HFFc6 (cell line): ENCODE results near the gene JSRP1. TPM values are rescaled to one million over a fixed set of nuclear protein-coding genes. Genes with fewer than 3 reads are reported as not detected.
A peak's percentile ranks its signal among the peaks of the same experiment; 100 is the strongest.

ENCODE experiments used
- DNase-seq: peaks from one replicate; pipeline ENCODE4 v3.0.0-alpha.2; 2018
- H3K27ac Mint-ChIP-seq: 2 replicates; pipeline ENCODE4 v1.8.0; 2020; ENCODE audit warnings: mild to moderate bottlenecking, mixed read lengths
- H3K27me3 Mint-ChIP-seq: 2 replicates; pipeline ENCODE4 v1.8.0; 2021; ENCODE audit warnings: mild to moderate bottlenecking, moderate library complexity, mixed read lengths; ENCODE audit not compliant: insufficient read depth
- H3K36me3 Mint-ChIP-seq: 2 replicates; pipeline ENCODE4 v1.8.0; 2021; ENCODE audit warnings: low read depth, mixed read lengths
- H3K4me1 Mint-ChIP-seq: 2 replicates; pipeline ENCODE4 v1.8.0; 2020; ENCODE audit warnings: low read depth, mixed read lengths
- H3K4me3 Mint-ChIP-seq: 2 replicates; pipeline ENCODE4 v1.8.0; 2020; ENCODE audit warnings: mild to moderate bottlenecking, moderate library complexity, mixed read lengths
- H3K9me3 Mint-ChIP-seq: 2 replicates; pipeline ENCODE4 v1.8.0; 2020; ENCODE audit warnings: mild to moderate bottlenecking, mixed read lengths
- CTCF ChIP-seq: fragments of 200-600 bp; sonication (generic); IDR thresholded peaks from 2 replicates; pipeline ENCODE4 v1.5.0; 2021; ENCODE audit warnings: antibody characterized with exemption, mild to moderate bottlenecking
- total RNA-seq, 6 experiments: library from RNA; stranded (reverse); fragmentation: NEBNext Ultra II Directional; extraction: Animal tissue kit (Norgen Biotek cat#: 25700); gene quantifications; 2 replicates in 1 of 6; 3 replicates in 5 of 6; pipeline ENCODE4 v1.2.3, GENCODE V29; 2021

The JSRP1 gene
- total RNA-seq, 6 experiments from 2014 or later: 0.27 to 0.99 (median 0.72) TPM

DNA sequence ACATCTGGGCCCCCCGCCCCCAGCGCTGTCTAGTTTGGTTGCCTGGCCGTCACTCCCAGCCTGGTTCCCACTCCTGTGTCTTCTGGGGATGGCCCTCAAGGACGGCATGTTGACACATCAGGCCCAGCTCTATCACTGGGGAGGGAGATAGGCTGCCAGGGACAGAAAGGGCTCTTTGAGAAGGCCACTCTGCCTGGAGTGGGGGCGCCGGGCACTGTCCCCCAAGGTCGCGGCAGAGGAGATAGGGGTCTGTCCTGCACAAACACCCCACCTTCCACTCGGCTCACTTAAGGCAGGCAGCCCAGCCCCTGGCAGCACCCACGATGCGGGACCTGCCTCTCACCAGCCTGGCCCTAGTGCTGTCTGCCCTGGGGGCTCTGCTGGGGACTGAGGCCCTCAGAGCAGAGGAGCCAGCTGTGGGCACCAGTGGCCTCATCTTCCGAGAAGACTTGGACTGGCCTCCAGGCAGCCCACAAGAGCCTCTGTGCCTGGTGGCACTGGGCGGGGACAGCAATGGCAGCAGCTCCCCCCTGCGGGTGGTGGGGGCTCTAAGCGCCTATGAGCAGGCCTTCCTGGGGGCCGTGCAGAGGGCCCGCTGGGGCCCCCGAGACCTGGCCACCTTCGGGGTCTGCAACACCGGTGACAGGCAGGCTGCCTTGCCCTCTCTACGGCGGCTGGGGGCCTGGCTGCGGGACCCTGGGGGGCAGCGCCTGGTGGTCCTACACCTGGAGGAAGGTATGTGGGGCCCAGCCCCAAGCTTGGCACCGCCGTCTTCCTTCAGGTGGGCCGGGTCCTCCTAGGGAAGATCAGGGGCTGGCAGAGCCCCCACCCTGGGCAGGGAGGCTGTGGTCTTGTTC, 7.0 kb downstream of the JSRP1 start, which contains the start of gene AMH:
AMH (plus strand) TSS at position 314 of the 857 bp plus-strand sequence; CDS start at position 324, 10 bp downstream.
- Mint-ChIP-seq H3K27me3 (peaks cover 9% of the 10 kb centered on the region), H3K4me3 (no peak within 1 kb of the TSS), H3K4me1 (no peaks in the 10 kb centered on the region), H3K27ac (no peak within 1 kb of the TSS), H3K36me3 (no peaks in the 10 kb centered on the region), H3K9me3 (no peaks in the 10 kb centered on the region)
- DNase-seq: no peak
- no peak for TF ChIP-seq CTCF

DNA sequence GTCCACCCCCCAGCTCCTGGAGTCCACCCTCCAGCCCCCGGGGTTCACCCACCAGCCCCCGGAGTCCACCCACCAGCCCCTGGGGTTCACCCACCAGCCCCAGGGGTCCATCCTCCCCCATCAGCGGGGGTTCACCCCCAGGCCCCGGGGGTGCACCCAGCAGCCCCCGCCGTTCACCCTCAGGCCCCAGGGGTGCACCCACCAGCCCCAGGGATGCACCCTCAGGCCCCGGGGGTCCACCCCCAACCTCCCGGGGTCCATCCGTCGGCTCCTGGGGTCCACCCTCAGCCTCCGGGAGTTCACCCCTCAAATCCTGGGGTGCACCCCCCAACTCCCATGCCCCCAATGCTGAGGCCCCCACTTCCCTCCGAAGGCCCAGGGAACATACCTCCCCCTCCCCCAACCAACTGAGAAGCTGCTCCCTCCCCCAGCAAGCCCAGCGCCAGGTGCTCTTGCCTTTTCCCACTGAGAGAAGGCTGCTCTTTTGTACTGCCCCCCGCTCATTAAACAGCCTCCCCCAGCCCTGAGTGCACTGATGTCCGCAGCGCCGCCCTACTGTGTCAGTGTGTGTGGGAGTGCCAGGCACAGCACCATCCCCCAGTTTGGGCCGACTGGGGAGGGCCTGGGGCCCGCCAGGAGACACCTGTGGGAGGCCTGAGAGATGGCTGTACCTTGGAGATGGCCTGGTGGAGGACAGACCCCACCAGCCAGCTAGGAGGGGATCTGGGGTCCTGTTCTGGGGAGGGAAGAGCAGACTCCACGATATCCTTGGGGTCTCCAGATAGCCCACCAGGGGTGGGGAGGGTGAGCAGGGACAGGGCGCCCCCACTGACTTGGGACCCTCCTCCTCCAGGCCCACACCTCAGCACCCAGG, 7.8 kb downstream of the JSRP1 start:
- no peak overlapping the region for H3K27ac Mint-ChIP-seq
- H3K36me3 Mint-ChIP-seq: no peaks in the 10 kb centered on the region
- no peaks in the 10 kb centered on the region for H3K4me1 Mint-ChIP-seq
- H3K9me3 Mint-ChIP-seq: no peaks in the 10 kb centered on the region
- TF ChIP-seq CTCF: no peak
- H3K27me3 Mint-ChIP-seq: peaks cover 7% of the 10 kb centered on the region
- no peak overlapping the region for H3K4me3 Mint-ChIP-seq
- DNase-seq: no peak

DNA sequence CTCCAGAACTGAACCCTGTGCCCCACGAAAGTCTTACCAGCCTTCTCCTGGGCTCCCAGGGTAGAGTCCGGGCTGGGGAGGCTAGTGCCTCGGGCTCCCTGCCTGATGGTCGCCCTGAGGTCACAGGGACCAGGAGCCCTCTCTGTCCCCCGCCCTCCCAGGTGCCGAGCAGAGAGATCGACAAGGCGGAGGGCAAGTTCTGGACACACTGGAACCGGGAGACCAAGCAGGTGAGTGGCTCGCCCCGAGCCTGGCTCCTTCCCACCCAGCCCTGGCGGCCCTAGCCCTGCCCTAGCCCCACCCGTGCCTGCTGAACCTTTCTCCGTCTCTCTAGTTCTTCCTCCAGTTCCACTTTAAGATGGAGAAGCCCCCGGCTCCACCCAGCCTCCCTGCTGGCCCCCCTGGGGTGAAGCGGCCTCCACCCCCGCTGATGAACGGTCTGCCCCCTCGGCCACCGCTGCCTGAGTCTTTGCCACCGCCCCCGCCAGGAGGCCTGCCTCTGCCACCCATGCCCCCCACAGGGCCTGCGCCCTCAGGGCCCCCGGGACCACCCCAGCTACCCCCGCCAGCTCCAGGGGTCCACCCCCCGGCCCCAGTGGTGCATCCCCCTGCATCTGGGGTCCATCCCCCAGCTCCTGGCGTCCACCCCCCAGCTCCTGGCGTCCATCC, 8.7 kb downstream of the JSRP1 start:
- DNase-seq: no peak
- Mint-ChIP-seq H3K4me1 (peaks cover 4% of the 10 kb centered on the region), H3K27ac (no peak overlapping the region), H3K27me3 (peaks cover 6% of the 10 kb centered on the region), H3K36me3 (no peaks in the 10 kb centered on the region), H3K4me3 (no peak overlapping the region), H3K9me3 (no peaks in the 10 kb centered on the region)
- no peak for TF ChIP-seq CTCF

- H3K27me3 Mint-ChIP-seq: peaks cover 3% of the 10 kb centered on the region; the same call in 1 of the 2 replicates
- H3K4me1 Mint-ChIP-seq: peaks cover 9% of the 10 kb centered on the region
- H3K4me3 Mint-ChIP-seq: no peak overlapping the region
- peak; percentile 37 for DNase-seq
- TF ChIP-seq CTCF: no peak
- no peak overlapping the region for H3K27ac Mint-ChIP-seq
- H3K36me3 Mint-ChIP-seq: no peaks in the 10 kb centered on the region
- H3K9me3 Mint-ChIP-seq: no peaks in the 10 kb centered on the region
Measured at GRCh38 chr19:2246801-2247361, 9.3 kb downstream of the JSRP1 start.

DNA sequence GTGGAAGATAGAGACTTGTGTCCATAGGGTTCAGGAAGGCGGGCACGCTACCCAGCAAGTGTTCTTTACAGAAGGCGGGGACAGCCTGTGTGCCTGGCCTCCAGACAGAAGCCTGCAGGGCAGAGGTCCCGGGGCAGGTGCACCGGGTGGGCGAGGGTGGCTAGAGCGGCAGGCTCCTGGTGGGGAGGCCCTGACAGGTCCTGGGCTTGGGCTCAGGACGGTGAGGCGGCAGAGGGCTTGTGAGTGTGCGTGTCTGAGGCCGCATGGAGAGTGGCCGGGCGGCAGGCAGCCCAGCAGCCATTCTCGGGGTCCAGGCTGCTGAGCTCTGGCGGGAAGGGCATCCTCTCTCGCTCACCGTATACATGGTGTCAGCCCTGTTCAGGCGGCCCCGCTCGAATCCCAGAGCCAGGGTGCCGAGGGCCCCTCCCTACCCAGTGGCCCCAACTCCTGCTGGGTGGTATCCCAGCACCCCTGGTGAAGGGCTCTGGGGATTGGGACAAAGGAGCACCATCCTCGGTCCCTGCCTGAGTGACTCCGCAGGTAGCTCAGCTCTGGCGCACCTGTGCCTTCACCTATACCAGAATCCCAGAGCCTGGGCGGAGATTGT, 10.1 kb downstream of the JSRP1 start:
- TF ChIP-seq CTCF: no peak
- Mint-ChIP-seq H3K27ac (no peak overlapping the region), H3K36me3 (no peaks in the 10 kb centered on the region), H3K27me3 (peaks cover 3% of the 10 kb centered on the region; the same call in 1 of the 2 replicates), H3K4me1 (peaks cover 16% of the 10 kb centered on the region), H3K4me3 (no peak overlapping the region), H3K9me3 (no peaks in the 10 kb centered on the region)
- no peak for DNase-seq
